Testis (tissue), 3 donors: ENCODE measurements around the gene FAM234A. TPM values are rescaled to one million over a fixed set of nuclear protein-coding genes. Genes with fewer than 3 reads are reported as not detected.
A peak's percentile ranks its signal among the peaks of the same experiment; 100 is the strongest.
"Not testable (repeated sequence)": the region's sequence is repeated elsewhere in the genome, so short reads cannot be mapped to it uniquely, and the experiment has no call there.

Experiments used
- DNase-seq: peaks from one replicate; pipeline ENCODE4 v3.0.0-alpha.2; 2019
- H3K27ac ChIP-seq, 2 donors: fragments of 200-600 bp; sonication (generic); one replicate each; pipeline ENCODE4 v1.5.1; 2019
- H3K27me3 ChIP-seq: fragments of 200-600 bp; sonication (generic); one replicate; pipeline ENCODE4 v1.5.1; 2019
- H3K36me3 ChIP-seq: fragments of 200-600 bp; sonication (generic); one replicate; pipeline ENCODE4 v1.5.1; 2017; ENCODE audit warnings: low read depth; ENCODE audit errors: missing control alignments
- H3K4me1 ChIP-seq: fragments of 200-600 bp; sonication (generic); one replicate; pipeline ENCODE4 v1.5.1; 2019
- H3K4me3 ChIP-seq, 2 donors: fragments of 200-600 bp; sonication (generic); one replicate each; pipeline ENCODE4 v1.5.1; 2017 to 2019
- H3K9me3 ChIP-seq: fragments of 200-600 bp; sonication (generic); one replicate; pipeline ENCODE4 v1.5.1; 2017
- CTCF ChIP-seq, 3 experiments: fragments of 450-650 bp in 2 of 3; fragments of 200-600 bp in 1 of 3; sonication (generic) in 1 of 3; IDR thresholded peaks; one replicate each; pipeline ENCODE4 v1.5.1; 2016 to 2019; ENCODE audit warnings: antibody characterized with exemption in 3 of 3, mild to moderate bottlenecking in 2 of 3, moderate library complexity in 1 of 3
- POLR2A ChIP-seq: fragments of 450-650 bp; IDR thresholded peaks from one replicate; pipeline ENCODE4 v1.6.1; 2017; ENCODE audit warnings: antibody characterized with exemption, mild to moderate bottlenecking, moderate library complexity
- WGBS, 2 donors: methylation state at CpG; one replicate each; pipeline ENCODE4 v1.1.5; 2018; 5-methylcytosine and 5-hydroxymethylcytosine counted together
- intact Hi-C: fragments of 100-400 bp; cut with DNase I; formaldehyde crosslinking; loops from one replicate; pipeline ENCODE4 v1.15.1; 2023; ENCODE audit warnings: low total_unique reads
- polyA plus RNA-seq: library from polyadenylated mRNA; stranded (reverse); fragments of 350-450 nt; fragmentation: Illumina TruSeq; extraction: RNeasy Lipid Tissue Mini Kit (QIAGEN cat#74804); gene quantifications from one replicate; pipeline ENCODE4 v1.2.3, GENCODE V29; 2014; ENCODE audit warnings: low read depth, low replicate concordance; ENCODE audit not compliant: insufficient read depth
- total RNA-seq, 2 donors: library from RNA; depleted of rRNA; stranded (reverse); fragments of >200 nt; gene quantifications; one replicate each; pipeline ENCODE4 v1.2.3, GENCODE V29; 2016

Gene FAM234A
- total and polyA plus RNA-seq, 3 donors from 2014 or later, result 89.7 to 168 (median 151) TPM

DNA sequence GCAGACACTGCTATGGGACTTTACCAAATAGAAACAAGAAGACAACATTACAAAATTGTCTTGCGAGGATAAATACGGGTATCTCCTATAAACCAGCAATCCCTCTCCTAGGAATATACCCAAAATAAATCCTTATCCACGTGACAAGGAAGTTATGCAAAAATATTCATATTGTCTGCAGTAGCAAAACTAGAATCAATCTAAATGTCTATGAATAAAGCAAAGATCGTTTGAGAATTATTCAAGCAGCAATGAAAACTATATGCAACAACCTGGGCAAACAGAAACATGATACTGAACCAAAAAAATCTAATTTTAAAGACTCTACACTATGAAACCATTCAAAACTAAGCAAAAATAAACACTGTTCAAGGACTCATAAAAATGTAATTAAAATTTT is 14.6 kb upstream of the FAM234A start:
- intact Hi-C loops, result no loop called here
- DNase-seq, result no peak
- no peak overlapping the region for H3K4me3 ChIP-seq
- H3K27me3 ChIP-seq, result no peaks in the 10 kb centered on the region
- H3K4me1 ChIP-seq, result no peaks in the 10 kb centered on the region
- H3K36me3 ChIP-seq, result no peaks in the 10 kb centered on the region
- no peaks in the 10 kb centered on the region for H3K9me3 ChIP-seq
- TF ChIP-seq POLR2A (no peak), CTCF (IDR thresholded peaks at IDR 0.05) (no peak)
- 75 to 77% methylated on average over 4 of the region's 4 CpGs for WGBS, 2 donors
- no peak overlapping the region for H3K27ac ChIP-seq

DNA sequence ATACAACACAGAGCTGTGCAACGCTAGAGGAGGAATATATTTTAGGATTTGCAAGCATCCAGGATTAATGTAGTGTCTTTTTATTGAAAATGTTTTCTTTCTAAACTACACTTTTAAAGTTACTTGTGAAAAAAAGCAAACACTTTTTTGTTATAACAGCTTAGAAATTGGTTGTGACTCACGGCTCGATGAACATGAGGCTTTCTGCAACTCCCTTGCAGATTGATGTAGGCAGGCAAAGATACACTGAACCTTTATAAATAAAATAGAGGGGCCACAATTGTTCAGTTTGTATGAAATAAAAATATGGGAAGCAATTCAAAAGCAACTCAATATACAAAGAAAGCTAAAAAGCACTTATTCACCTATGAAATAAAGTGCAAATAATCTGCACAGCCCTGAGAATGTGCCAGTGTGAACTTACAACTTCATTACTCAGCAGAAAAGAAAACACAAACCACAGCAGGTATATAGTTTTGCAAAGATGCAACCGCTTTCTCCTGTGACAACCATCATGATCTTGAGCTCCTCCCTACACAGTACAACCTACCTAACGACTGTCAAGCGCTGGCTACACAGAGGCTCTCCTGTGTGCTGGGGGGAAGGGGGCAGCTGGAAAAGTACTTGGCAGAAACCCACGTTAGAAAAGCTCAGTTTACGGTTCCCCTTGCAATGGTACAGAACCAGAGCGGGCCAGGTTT is 6.3 kb upstream of the FAM234A start:
- Histone ChIP-seq H3K27ac (peak overlapping the region; percentile 95 to 97), H3K9me3 (no peaks in the 10 kb centered on the region), H3K4me1 (peaks cover 9% of the 10 kb centered on the region), H3K4me3 (peak overlapping the region; percentile 73 to 80), H3K36me3 (no peaks in the 10 kb centered on the region), H3K27me3 (no peaks in the 10 kb centered on the region)
- no peak for TF ChIP-seq CTCF (IDR thresholded peaks at IDR 0.05)
- no peak for TF ChIP-seq POLR2A
- WGBS, 2 donors, result 13 to 16% methylated on average over 7 to 9 of the region's 9 CpGs
- intact Hi-C loops, result no loop called here
- no peak for DNase-seq

GRCh38 chr16:228852-229730 is 5.5 kb upstream of the FAM234A start, which contains the start of gene LUC7L:
LUC7L (minus strand) TSS chr16:229449; CDS start chr16:229339, 110 bp downstream.
- 1 to 8% methylated on average over 7 to 67 of the region's 88 CpGs for WGBS, 2 donors
- peak within 1 kb of the TSS; percentile 73 to 80 for H3K4me3 ChIP-seq
- TF ChIP-seq POLR2A (peak; percentile 88), CTCF (IDR thresholded peaks at IDR 0.05) (peak in 1 of 3 experiments; percentile 22)
- H3K27ac ChIP-seq, result peak within 1 kb of the TSS; percentile 95 to 97
- peaks cover 9% of the 10 kb centered on the region for H3K4me1 ChIP-seq
- H3K9me3 ChIP-seq, result no peaks in the 10 kb centered on the region
- no peaks in the 10 kb centered on the region for H3K27me3 ChIP-seq
- H3K36me3 ChIP-seq, result no peaks in the 10 kb centered on the region
- DNase-seq, result peak; percentile 93
- intact Hi-C loops, result no loop called here

- Histone ChIP-seq H3K9me3 (no peaks in the 10 kb centered on the region), H3K36me3 (no peaks in the 10 kb centered on the region), H3K4me3 (peak overlapping the region; percentile 73 to 80), H3K27me3 (no peaks in the 10 kb centered on the region), H3K27ac (peak overlapping the region; percentile 95 to 97), H3K4me1 (peaks cover 9% of the 10 kb centered on the region)
- intact Hi-C loops, result no loop called here
- 46 to 62% methylated on average over 22 of the region's 22 CpGs for WGBS, 2 donors
- no peak for DNase-seq
- TF ChIP-seq CTCF (IDR thresholded peaks at IDR 0.05) (no peak), POLR2A (no peak)
Observed at GRCh38 chr16:229731-230281, 4.8 kb upstream of the FAM234A start.

DNA sequence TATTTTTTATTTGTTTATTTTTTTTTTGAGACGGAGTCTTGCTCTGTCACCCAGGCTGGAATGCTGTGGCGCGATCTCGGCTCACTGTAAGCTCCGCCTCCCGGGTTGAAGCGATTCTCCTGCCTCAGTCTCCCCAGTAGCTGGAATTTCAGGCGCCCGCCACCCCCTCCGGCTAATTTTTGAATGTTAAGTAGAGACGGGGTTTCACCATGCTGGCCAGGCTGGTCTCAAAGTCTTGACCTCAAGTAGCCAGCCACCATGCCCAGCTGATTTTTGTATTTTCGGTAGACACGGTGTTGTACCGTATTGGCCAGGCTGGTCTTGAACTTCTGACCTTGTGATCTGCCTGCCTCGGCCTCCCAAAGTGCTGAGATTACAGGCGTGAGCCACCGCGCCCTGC is 4.3 kb upstream of the FAM234A start:
- peak overlapping the region; percentile 13 to 80 for H3K4me3 ChIP-seq
- H3K27ac ChIP-seq, DNase-seq, H3K36me3 ChIP-seq, intact Hi-C loops, H3K4me1 ChIP-seq, H3K9me3 ChIP-seq, H3K27me3 ChIP-seq: not testable (repeated sequence)
- WGBS, 2 donors, result 64 to 80% methylated on average over 18 of the region's 18 CpGs
